ENCODE data around the gene MEX3A.

- TF ChIP-seq CTCF (IDR thresholded peaks at IDR 0.05) (no peak), EP300 (IDR thresholded peaks at IDR 0.05) (no peak)
Measured at GRCh38 chr1:156108057-156108456, 25.8 kb upstream of the MEX3A start.

All from sigmoid colon (tissue), 4 donors.